PC-9 (cell line): ENCODE measurements around the gene GDF2.

ENCODE experiments used
- CTCF ChIP-seq: fragments of 200-600 bp; sonication (generic); conservative IDR thresholded peaks from 2 replicates; pipeline ENCODE4 v1.6.1; 2017; ENCODE audit warnings: mixed run types, antibody characterized with exemption, mild to moderate bottlenecking, moderate library complexity
- EZH2 ChIP-seq: fragments of 200-600 bp; sonication (generic); IDR thresholded peaks from 2 replicates; pipeline ENCODE4 v1.8.0; 2017; ENCODE audit warnings: antibody characterized with exemption, low read depth

- TF ChIP-seq CTCF (no peak), EZH2 (no peak)
These were observed 46.2 kb upstream of the GDF2 start for GRCh38 chr10:47276071-47276470.
